HUES6 (cell line): ENCODE data around the gene SLC25A21.
A peak's percentile ranks its signal among the peaks of the same experiment; 100 is the strongest.
"Not testable (repeated sequence)": the region's sequence is repeated elsewhere in the genome, so short reads cannot be mapped to it uniquely, and the experiment has no call there.

Experiments
- H3K27ac ChIP-seq: 2 replicates; pipeline ENCODE4 v1.7.0; 2013; ENCODE audit warnings: low read depth, mild to moderate bottlenecking, low read length, inconsistent platforms
- H3K27me3 ChIP-seq: 2 replicates; pipeline ENCODE4 v1.6.1; 2013; ENCODE audit warnings: low read length; ENCODE audit not compliant: control insufficient read depth, insufficient read depth
- H3K36me3 ChIP-seq: 2 replicates; pipeline ENCODE4 v1.6.1; 2013; ENCODE audit warnings: low read length; ENCODE audit not compliant: control insufficient read depth, insufficient read depth
- H3K4me1 ChIP-seq: 2 replicates; pipeline ENCODE4 v1.6.1; 2013; ENCODE audit warnings: low read length; ENCODE audit not compliant: control insufficient read depth, insufficient read depth
- H3K4me3 ChIP-seq: 2 replicates; pipeline ENCODE4 v1.5.1; 2013; ENCODE audit warnings: low read depth, low read length
- H3K9ac ChIP-seq: one replicate; pipeline ENCODE4 v1.6.1; 2013; ENCODE audit warnings: mild to moderate bottlenecking, low read length
- H3K9me3 ChIP-seq: 2 replicates; pipeline ENCODE4 v1.6.1; 2013; ENCODE audit warnings: low read depth, low read length; ENCODE audit not compliant: control insufficient read depth, insufficient read depth

The SLC25A21 gene

GRCh38 chr14:37167151-37168047 lies 5.0 kb downstream of the SLC25A21 start:
- Histone ChIP-seq H3K9ac (no peak overlapping the region), H3K27ac (no peak overlapping the region; the same call in 1 of the 2 replicates), H3K27me3 (no peaks in the 10 kb centered on the region), H3K4me3 (peak overlapping the region; percentile 20; the same call in 1 of the 2 replicates), H3K9me3 (no peaks in the 10 kb centered on the region), H3K4me1 (peaks cover 27% of the 10 kb centered on the region; the same call in 1 of the 2 replicates), H3K36me3 (no peaks in the 10 kb centered on the region)

GRCh38 chr14:37165794-37166193 lies 6.6 kb downstream of the SLC25A21 start:
- Histone ChIP-seq H3K9ac (no peak overlapping the region), H3K4me1 (peaks cover 24% of the 10 kb centered on the region; the same call in 1 of the 2 replicates), H3K4me3 (no peak overlapping the region), H3K27ac (no peak overlapping the region), H3K36me3 (no peaks in the 10 kb centered on the region), H3K9me3 (no peaks in the 10 kb centered on the region), H3K27me3 (no peaks in the 10 kb centered on the region)

GRCh38 chr14:37162307-37162706 lies 10.1 kb downstream of the SLC25A21 start:
- not testable (repeated sequence) for H3K9ac ChIP-seq, H3K9me3 ChIP-seq, H3K4me3 ChIP-seq, H3K36me3 ChIP-seq, H3K27me3 ChIP-seq, H3K27ac ChIP-seq, H3K4me1 ChIP-seq

GRCh38 chr14:37157987-37158386 lies 14.4 kb downstream of the SLC25A21 start:
- no peak overlapping the region for H3K27ac ChIP-seq
- no peak overlapping the region for H3K9ac ChIP-seq

GRCh38 chr14:37153483-37153882 lies 18.9 kb downstream of the SLC25A21 start:
- no peaks in the 10 kb centered on the region for H3K4me1 ChIP-seq
- H3K27me3 ChIP-seq = no peaks in the 10 kb centered on the region
- no peaks in the 10 kb centered on the region for H3K9me3 ChIP-seq
- no peaks in the 10 kb centered on the region for H3K36me3 ChIP-seq
- H3K27ac ChIP-seq = no peak overlapping the region
- no peak overlapping the region for H3K4me3 ChIP-seq
- no peak overlapping the region for H3K9ac ChIP-seq

More at GRCh38 chr14:37157987-37158386, 14.4 kb downstream of the SLC25A21 start:
- Histone ChIP-seq H3K27me3 (no peaks in the 10 kb centered on the region), H3K4me3 (no peak overlapping the region), H3K4me1 (no peaks in the 10 kb centered on the region), H3K9me3 (no peaks in the 10 kb centered on the region), H3K36me3 (no peaks in the 10 kb centered on the region)

- H3K9ac ChIP-seq = no peak overlapping the region
- no peaks in the 10 kb centered on the region for H3K4me1 ChIP-seq
- H3K27me3 ChIP-seq = no peaks in the 10 kb centered on the region
- H3K27ac ChIP-seq = no peak overlapping the region
- H3K36me3 ChIP-seq = no peaks in the 10 kb centered on the region
- no peaks in the 10 kb centered on the region for H3K9me3 ChIP-seq
- no peak overlapping the region for H3K4me3 ChIP-seq
These were observed 19.4 kb downstream of the SLC25A21 start for GRCh38 chr14:37153005-37153404.

- Histone ChIP-seq H3K36me3 (no peaks in the 10 kb centered on the region), H3K27ac (no peak overlapping the region), H3K27me3 (no peaks in the 10 kb centered on the region), H3K4me1 (no peaks in the 10 kb centered on the region), H3K4me3 (no peak overlapping the region), H3K9ac (no peak overlapping the region), H3K9me3 (no peaks in the 10 kb centered on the region)
These were observed 22.0 kb downstream of the SLC25A21 start for GRCh38 chr14:37150414-37150813.

GRCh38 chr14:37147310-37147880 lies 25.0 kb downstream of the SLC25A21 start:
- Histone ChIP-seq H3K4me1 (no peaks in the 10 kb centered on the region), H3K27me3 (no peaks in the 10 kb centered on the region), H3K27ac (no peak overlapping the region), H3K9me3 (no peaks in the 10 kb centered on the region), H3K4me3 (no peak overlapping the region), H3K9ac (no peak overlapping the region), H3K36me3 (no peaks in the 10 kb centered on the region)

- not testable (repeated sequence) for H3K9ac ChIP-seq, H3K4me3 ChIP-seq, H3K36me3 ChIP-seq, H3K27ac ChIP-seq, H3K4me1 ChIP-seq, H3K9me3 ChIP-seq, H3K27me3 ChIP-seq
These were observed 26.0 kb downstream of the SLC25A21 start for GRCh38 chr14:37146438-37146837.

- no peak overlapping the region for H3K4me3 ChIP-seq
These were observed 27.0 kb downstream of the SLC25A21 start for GRCh38 chr14:37145395-37145794.

GRCh38 chr14:37144729-37145363 lies 27.6 kb downstream of the SLC25A21 start:
- no peak overlapping the region for H3K4me3 ChIP-seq
- no peak overlapping the region for H3K27ac ChIP-seq
- no peaks in the 10 kb centered on the region for H3K27me3 ChIP-seq
- no peaks in the 10 kb centered on the region for H3K36me3 ChIP-seq
- no peaks in the 10 kb centered on the region for H3K9me3 ChIP-seq
- no peaks in the 10 kb centered on the region; the same call in 1 of the 2 replicates for H3K4me1 ChIP-seq
- H3K9ac ChIP-seq = no peak overlapping the region

More at GRCh38 chr14:37145395-37145794, 27.0 kb downstream of the SLC25A21 start:
- Histone ChIP-seq H3K9ac (no peak overlapping the region), H3K4me1 (no peaks in the 10 kb centered on the region; the same call in 1 of the 2 replicates), H3K27me3 (no peaks in the 10 kb centered on the region), H3K36me3 (no peaks in the 10 kb centered on the region), H3K9me3 (no peaks in the 10 kb centered on the region), H3K27ac (no peak overlapping the region)
